K562 (cell line): ENCODE measurements around the gene CD207. TPM values are rescaled to one million over a fixed set of nuclear protein-coding genes. Genes with fewer than 3 reads are reported as not detected.

Experiments used
- ATAC-seq: fragments of 200-7000 bp; cut with Tn5 transposase; 3 replicates; pipeline ENCODE4 v1.9.1; 2020; ENCODE audit warnings: moderate library complexity
- BruUV-seq: library from RNA; stranded (reverse); fragments of 400-500 nt; replicated peaks from 2 replicates; lab custom pipeline; 2021; lab: Mats Ljungman, UMichigan
- CTCF ChIA-PET: fragments of 300-600 bp; formaldehyde crosslinking; extraction: SDS; loops from one replicate; lab custom pipeline; 2021; ENCODE audit warnings: low intra/inter-chr PET ratio; lab: Yijun Ruan, JAX
- POLR2A ChIA-PET: fragments of 300-600, 350-650 bp; sonication (Branson Sonifier 250); formaldehyde crosslinking; extraction: SDS; loops from one replicate; lab custom pipeline; 2021; ENCODE audit warnings: antibody characterized with exemption, inconsistent platforms; lab: Yijun Ruan, JAX
- DNase-seq, 4 experiments: peaks; one replicate each; pipeline versions ENCODE4 v3.0.0 to v3.0.0-alpha.2; 2011 to 2018; ENCODE audit warnings: low spot score in 3 of 4, mixed read lengths in 3 of 4; ENCODE audit errors: extremely low read depth in 1 of 4
- FAIRE-seq: peaks from 2 replicates; lab custom pipeline; 2011; peaks lifted over from hg19 to GRCh38; lab: Jason Lieb, UNC
- H2AFZ ChIP-seq: 2 replicates; pipeline ENCODE4 v1.6.0; 2011; ENCODE audit warnings: low read depth, low read length, control low read depth, inconsistent platforms
- H3K27ac ChIP-seq: fragments of 200-600 bp; 3 replicates; pipeline ENCODE4 v1.8.0; 2011; ENCODE audit warnings: low read depth, mild to moderate bottlenecking, control low read depth, inconsistent platforms, low read length, moderate library complexity, mixed read lengths; ENCODE audit errors: extremely low read depth
- H3K27me3 ChIP-seq, 2 experiments: fragments of 300-600 bp in 1 of 2; 2 replicates in 1 of 2; 3 replicates in 1 of 2; pipeline versions ENCODE4 v1.6.0 to v1.8.0; 2011; ENCODE audit warnings: inconsistent platforms in 2 of 2, low read length in 2 of 2, mild to moderate bottlenecking in 1 of 2, mixed read lengths in 1 of 2, moderate library complexity in 1 of 2; ENCODE audit not compliant: control insufficient read depth in 2 of 2, insufficient read depth in 2 of 2
- H3K36me3 ChIP-seq: fragments of 300-600 bp; 3 replicates; pipeline ENCODE4 v1.8.0; 2011; ENCODE audit warnings: mild to moderate bottlenecking, low read length, inconsistent platforms; ENCODE audit not compliant: control insufficient read depth, insufficient read depth
- H3K4me1 ChIP-seq, 2 experiments: fragments of 200-600 bp in 1 of 2; replicated peaks in 1 of 2; 2 replicates in 1 of 2; 3 replicates in 1 of 2; pipeline versions ENCODE4 v1.5.1 to v1.8.0; 2011; ENCODE audit warnings: inconsistent platforms in 2 of 2, low read length in 2 of 2, mild to moderate bottlenecking in 1 of 2, mixed read lengths in 1 of 2, moderate library complexity in 1 of 2; ENCODE audit not compliant: control insufficient read depth in 2 of 2, insufficient read depth in 2 of 2
- H3K4me2 ChIP-seq: 2 replicates; pipeline ENCODE4 v1.6.1; 2011; ENCODE audit warnings: low read length, control low read depth, inconsistent platforms, mixed read lengths; ENCODE audit not compliant: insufficient read depth
- H3K4me3 ChIP-seq: fragments of 200-600 bp; sonication (generic), shearing (Covaris generic); 2 replicates; pipeline ENCODE4 v1.5.1; 2016; ENCODE audit warnings: control low read depth, inconsistent platforms
- H3K79me2 ChIP-seq: fragments of 200-600 bp; 3 replicates; pipeline ENCODE4 v1.8.0; 2011; ENCODE audit warnings: low read length, inconsistent platforms; ENCODE audit not compliant: control insufficient read depth, insufficient read depth
- H3K9ac ChIP-seq, 2 experiments: 2 replicates each; pipeline versions ENCODE4 v1.6.0 to v1.6.1; 2011; ENCODE audit warnings: low read depth in 2 of 2, low read length in 2 of 2, control low read depth in 1 of 2, inconsistent platforms in 1 of 2, mild to moderate bottlenecking in 1 of 2, mixed read lengths in 1 of 2; ENCODE audit not compliant: insufficient read depth in 1 of 2
- H3K9me1 ChIP-seq: one replicate; pipeline ENCODE4 v1.6.0; 2011; ENCODE audit warnings: inconsistent platforms, mild to moderate bottlenecking, low read length, moderate library complexity; ENCODE audit not compliant: control insufficient read depth, insufficient read depth
- H3K9me3 ChIP-seq: replicated peaks from 2 replicates; pipeline ENCODE4 v1.5.1; 2011; ENCODE audit warnings: low read depth, low read length, inconsistent platforms; ENCODE audit not compliant: control insufficient read depth, insufficient read depth
- H4K20me1 ChIP-seq: replicated peaks from 2 replicates; pipeline ENCODE4 v1.6.1; 2011; ENCODE audit warnings: low read length, inconsistent platforms, mixed read lengths; ENCODE audit not compliant: control insufficient read depth, insufficient read depth
- CAMTA2 ChIP-seq: fragments of 250-450 bp; sonication (Bioruptor Pico); conservative IDR thresholded peaks from 2 replicates; pipeline ENCODE4 v1.5.1; 2022
- CBFA2T2 ChIP-seq: fragments of 450-650 bp; conservative IDR thresholded peaks from 2 replicates; pipeline ENCODE4 v1.6.1; 2017; ENCODE audit warnings: mild to moderate bottlenecking
- ETV5 ChIP-seq: sonication (generic); formaldehyde crosslinking; IDR thresholded peaks from 2 replicates; pipeline ENCODE4 v1.4.0; 2020; ENCODE audit warnings: low read depth, mild to moderate bottlenecking, missing genetic modification reagents
- ETV6 ChIP-seq, 3 experiments: fragments of 150-350 bp in 1 of 3; sonication (generic) in 1 of 3; formaldehyde crosslinking in 1 of 3; IDR thresholded peaks; 2 replicates each; pipeline versions ENCODE4 v1.6.1 to v1.8.0; 2014 to 2022; ENCODE audit warnings: borderline replicate concordance in 2 of 3, low read depth in 2 of 3, antibody characterized with exemption in 1 of 3, low read length in 1 of 3, mild to moderate bottlenecking in 1 of 3, missing genetic modification reagents in 1 of 3
- HMGXB4 ChIP-seq: sonication (generic); formaldehyde crosslinking; IDR thresholded peaks from 2 replicates; pipeline ENCODE4 v1.8.1; 2023; ENCODE audit warnings: mild to moderate bottlenecking, missing genetic modification reagents
- KLF6 ChIP-seq: fragments of 250-450 bp; sonication (Bioruptor Pico); IDR thresholded peaks from 2 replicates; pipeline ENCODE4 v1.4.0; 2020; ENCODE audit warnings: mild to moderate bottlenecking, moderate library complexity, borderline replicate concordance
- MAX ChIP-seq: sonication (generic); formaldehyde crosslinking; IDR thresholded peaks from 2 replicates; pipeline ENCODE4 v1.9.0; 2022; ENCODE audit warnings: mild to moderate bottlenecking, missing genetic modification reagents
- MBD1 ChIP-seq: fragments of 250-450 bp; sonication (Bioruptor Pico); IDR thresholded peaks from 2 replicates; pipeline ENCODE4 v1.8.0; 2022; ENCODE audit warnings: inconsistent platforms
- MITF ChIP-seq: IDR thresholded peaks from 2 replicates; pipeline ENCODE4 v1.6.1; 2014; ENCODE audit warnings: antibody characterized with exemption
- RFX5 ChIP-seq: IDR thresholded peaks from 2 replicates; pipeline ENCODE4 v1.6.1; 2011; ENCODE audit warnings: low read depth, mild to moderate bottlenecking, improper control_type of control experiment, low read length
- SIRT6 ChIP-seq: IDR thresholded peaks from one replicate; pipeline ENCODE4 v1.6.1; 2012; ENCODE audit warnings: low read depth, mild to moderate bottlenecking, control low read depth, inconsistent platforms, low read length, moderate library complexity
- STAG1 ChIP-seq: sonication (generic); formaldehyde crosslinking; IDR thresholded peaks from 2 replicates; pipeline ENCODE4 v1.5.0; 2020; ENCODE audit warnings: missing genetic modification reagents, borderline replicate concordance
- ZNF212 ChIP-seq: fragments of 450-650 bp; formaldehyde crosslinking; IDR thresholded peaks from 2 replicates; pipeline ENCODE4 v1.4.0; 2020; ENCODE audit warnings: mild to moderate bottlenecking
- WGBS: fragments of 100-300 bp; shearing (Covaris generic); methylation state at CpG from one replicate; pipeline ENCODE4 v1.1.6; 2016; ENCODE audit warnings: low coverage, mixed read lengths; ENCODE audit not compliant: insufficient coverage; ENCODE audit errors: missing lambda C conversion rate; 5-methylcytosine and 5-hydroxymethylcytosine counted together
- in situ Hi-C: fragments of 300-500 bp; cut with MboI; formaldehyde crosslinking; loops from 4 replicates; pipeline ENCODE4 v1.15.0; 2018; ENCODE audit warnings: inconsistent platforms, mixed read lengths
- intact Hi-C: fragments of 100-400 bp; cut with micrococcal nuclease; formaldehyde crosslinking; loops from 2 replicates; pipeline ENCODE4 v1.14.2; 2022
- polyA plus RNA-seq, 8 experiments: library from polyadenylated mRNA; depleted of rRNA in 4 of 8; stranded (reverse) in 5 of 8; unstranded in 3 of 8; fragments of >200 nt; fragmentation: Nextera tagmentation in 2 of 8; fragmentation: Illumina TruSeq in 1 of 8; extraction: Ambion mirVana in 2 of 8; extraction: Trizol in 1 of 8; gene quantifications; 2 replicates each; pipeline versions ENCODE4 v1.2.1 to v1.2.3, GENCODE V29; 2011 to 2014; ENCODE audit warnings: inconsistent platforms in 1 of 8, missing spikeins in 1 of 8
- total RNA-seq, 7 experiments: library from RNA; depleted of rRNA in 6 of 7; stranded (reverse); fragments of >200 nt in 6 of 7; fragmentation: Illumina TruSeq in 2 of 7; extraction: Trizol in 2 of 7; gene quantifications; 2 replicates each; pipeline versions ENCODE4 v1.2.1 to v1.2.3, GENCODE V29; 2011 to 2021; ENCODE audit warnings: low replicate concordance in 1 of 7

Gene CD207
- total and polyA plus RNA-seq, 9 of the 15 experiments (the other 6 are each of a cell fraction or from before 2014, with no cell fraction given) = not detected

GRCh38 chr2:70796262-70796661 lies 39.4 kb downstream of the CD207 start (continued):
- no peak for TF ChIP-seq HMGXB4 (CRISPR knock-in tag)
- TF ChIP-seq MITF = no peak
- TF ChIP-seq CAMTA2 (CRISPR knock-in tag) = no peak
- TF ChIP-seq CBFA2T2 = no peak
- TF ChIP-seq STAG1 (CRISPR knock-in tag) = no peak
- no peak for TF ChIP-seq KLF6 (CRISPR knock-in tag)

- H3K36me3 ChIP-seq = no peaks in the 10 kb centered on the region
- H2AFZ ChIP-seq = no peak overlapping the region
- in situ Hi-C loops (loop anchor here (25.0 kb wide), 1 partner anchor 483 kb away; the partner anchor contains the start of gene FAM136A), intact Hi-C loops (no loop called here)
- H3K4me3 ChIP-seq = no peak overlapping the region
- BruUV-seq = no TSS peak
- peaks cover 2 to 6% of the 10 kb centered on the region in 2 experiments; a peak in 3 of 5 replicates for H3K4me1 ChIP-seq
- H3K9me3 ChIP-seq = no peaks in the 10 kb centered on the region
- ChIA-PET CTCF (no interaction called here), POLR2A (no interaction called here)
- no peaks in the 10 kb centered on the region for H4K20me1 ChIP-seq
- H3K27ac ChIP-seq = no peak overlapping the region
- ATAC-seq (no peak), DNase-seq (no peak), FAIRE-seq (no peak)
- TF ChIP-seq MAX (CRISPR knock-in tag) (no peak), ZNF212 (CRISPR knock-in tag) (no peak), RFX5 (no peak), ETV6 (IDR thresholded peaks at IDR 0.05; ENCODE audit: borderline replicate concordance in 1 of 2, low read depth in 2 of 2, low read length in 1 of 2) (no peak), ETV6 (CRISPR knock-in tag; IDR thresholded peaks at IDR 0.05; ENCODE audit: borderline replicate concordance) (no peak), SIRT6 (no peak), ETV5 (CRISPR knock-in tag) (no peak), MBD1 (no peak)
- H3K27me3 ChIP-seq = peaks cover 3 to 6% of the 10 kb centered on the region in 2 experiments
- 2% methylated on average over 4 of the region's 4 CpGs for WGBS
- H3K4me2 ChIP-seq = no peak overlapping the region
- no peaks in the 10 kb centered on the region for H3K9me1 ChIP-seq
- no peaks in the 10 kb centered on the region for H3K79me2 ChIP-seq
- no peak overlapping the region; a peak in 1 of 4 replicates for H3K9ac ChIP-seq
Observed at GRCh38 chr2:70795164-70795995, 40.2 kb downstream of the CD207 start.
